ENCODE measurements around the gene RPL9. TPM values are rescaled to one million over a fixed set of nuclear protein-coding genes. Genes with fewer than 3 reads are reported as not detected.
A peak's percentile ranks its signal among the peaks of the same experiment; 100 is the strongest.

RPL9 gene
- total and polyA plus RNA-seq, 2 of the 8 experiments (the other 6 are each of a cell fraction or from before 2014, with no cell fraction given): 1,161 to 1,184 TPM

DNA sequence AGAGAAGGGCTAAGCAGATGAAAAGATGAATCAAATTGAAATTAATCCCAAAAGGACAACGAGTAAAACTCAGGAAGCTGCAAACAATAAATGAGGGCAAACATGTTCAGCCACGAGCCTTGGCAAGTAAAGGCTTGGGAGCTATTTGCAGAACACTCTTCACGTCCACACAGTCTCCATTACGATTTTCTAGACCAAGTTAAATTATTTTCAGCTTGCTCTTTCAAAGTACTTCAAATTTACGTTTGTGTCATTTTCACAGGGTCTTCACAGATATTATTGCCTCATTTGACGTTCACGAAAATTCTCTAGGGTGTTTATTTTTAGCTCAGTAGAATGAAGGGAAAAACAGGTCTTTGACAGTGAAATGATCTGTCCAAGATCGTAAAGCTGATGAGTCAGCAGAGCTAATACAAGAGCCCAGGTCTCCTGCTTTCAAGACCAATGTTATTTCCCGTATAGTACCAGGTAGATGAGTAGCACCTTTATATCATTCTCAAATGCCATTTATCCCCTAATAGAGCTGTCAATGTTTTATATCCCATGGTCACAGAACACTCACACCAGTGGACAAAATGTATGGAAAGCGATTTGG is 31.1 kb downstream of the RPL9 start:
- H3K23me2 ChIP-seq (ENCODE audit: low read depth, low read length): no peaks in the 10 kb centered on the region
- no peak overlapping the region for H3K4ac ChIP-seq (replicated peaks; ENCODE audit: insufficient read length, low read depth, low read length)
- no peak overlapping the region for H3K14ac ChIP-seq (ENCODE audit: insufficient read length)
- H2BK15ac ChIP-seq (ENCODE audit: low read length): no peak overlapping the region
- CTCF ChIA-PET (ENCODE audit: partially characterized antibody): interaction anchor here (2.5 kb wide), 1 partner anchor 9 kb away, joined by 10 read pairs; no protein-coding TSS in a partner anchor
- no peak overlapping the region for H3K18ac ChIP-seq (ENCODE audit: extremely low read depth, low read length)
- no peak overlapping the region for H3K4me2 ChIP-seq (ENCODE audit: insufficient read depth in 1 of 2, low read depth in 2 of 2, low read length in 2 of 2)
- H3K23ac ChIP-seq (ENCODE audit: insufficient read length): no peak overlapping the region
- no peak for DNase-seq (ENCODE audit: low read depth in 1 of 2, low spot score in 2 of 2)
- no peak overlapping the region for H4K5ac ChIP-seq (ENCODE audit: insufficient read length, low read depth, low read length)
- no peaks in the 10 kb centered on the region for H3K27me3 ChIP-seq (replicated peaks in 1 of 4; ENCODE audit: control insufficient read depth in 3 of 4, extremely low read depth in 1 of 4, insufficient read depth in 3 of 4, low read length in 3 of 4)
- H3K36me3 ChIP-seq (ENCODE audit: control insufficient read depth in 2 of 4, insufficient read depth in 4 of 4, low read length in 3 of 4): no peaks in the 10 kb centered on the region
- H3K9ac ChIP-seq (replicated peaks in 1 of 4; ENCODE audit: extremely low read depth in 1 of 4, low read depth in 3 of 4, low read length in 3 of 4): no peak overlapping the region
- H2AK5ac ChIP-seq (ENCODE audit: low read depth, low read length): no peak overlapping the region
- no peak overlapping the region for H2AFZ ChIP-seq (ENCODE audit: low read length)
- no peak overlapping the region for H4K8ac ChIP-seq (ENCODE audit: extremely low read depth, insufficient read depth, low read length)
- H4K20me1 ChIP-seq (replicated peaks in 1 of 2; ENCODE audit: control insufficient read depth in 1 of 2, insufficient read depth in 2 of 2, low read length in 2 of 2): no peaks in the 10 kb centered on the region
- H2BK120ac ChIP-seq (replicated peaks; ENCODE audit: low read depth, low read length): no peak overlapping the region
- no peak overlapping the region for H2BK20ac ChIP-seq (ENCODE audit: low read length)
- no peaks in the 10 kb centered on the region for H3K79me1 ChIP-seq (ENCODE audit: low read depth, low read length)
- H3K56ac ChIP-seq (replicated peaks; ENCODE audit: insufficient read length, low read depth, low read length): no peak overlapping the region
- no peak overlapping the region for H2BK12ac ChIP-seq (ENCODE audit: low read depth, low read length)
- no peak overlapping the region for H2BK5ac ChIP-seq (ENCODE audit: low read depth, low read length)
- H3K4me1 ChIP-seq (replicated peaks in 1 of 4; ENCODE audit: control insufficient read depth in 3 of 4, insufficient read depth in 4 of 4, low read length in 3 of 4): no peaks in the 10 kb centered on the region
- WGBS, 2 experiments (ENCODE audit: extremely low coverage in 1 of 2, insufficient coverage in 1 of 2, insufficient read length in 1 of 2, insufficient replicate concordance in 2 of 2, low coverage in 1 of 2, low lambda C conversion rate in 2 of 2, missing lambda C conversion rate in 1 of 2): 89% methylated on average over 10 of the region's 10 CpGs; no CpG with 5 or more reads in 1 of the 2 experiments
- H3K79me2 ChIP-seq (ENCODE audit: control insufficient read depth in 1 of 2, insufficient read depth in 2 of 2, low read length in 2 of 2): no peaks in the 10 kb centered on the region
- no peaks in the 10 kb centered on the region for H3K9me3 ChIP-seq (ENCODE audit: insufficient read depth in 2 of 2, low read depth in 1 of 2, low read length in 1 of 2)
- FAIRE-seq: no peak
- no peak overlapping the region for H3K4me3 ChIP-seq (ENCODE audit: extremely low read depth in 1 of 4, insufficient read depth in 2 of 4, low read depth in 3 of 4, low read length in 4 of 4)
- POLR2A ChIA-PET (ENCODE audit: partially characterized antibody): interaction anchor here (0.9 to 1.0 kb wide), 2 partner anchors 24 to 31 kb away, joined by 3 to 4 read pairs; partner anchors contain the start of genes LIAS and RPL9
- peak; percentile 57; the same call in 1 of the 2 replicates for TF ChIP-seq MAFK (IDR thresholded peaks at IDR 0.05; ENCODE audit: low read depth, low read length)
- TF ChIP-seq SUZ12 (IDR thresholded peaks at IDR 0.05; ENCODE audit: low read length): no peak
- no peak overlapping the region for H3K27ac ChIP-seq (ENCODE audit: low read depth, low read length)
- H4K91ac ChIP-seq (replicated peaks; ENCODE audit: insufficient read length, low read length): no peak overlapping the region

Measured in H1 (cell line).